ENCODE results near the gene PTGDS.

- TF ChIP-seq REST (IDR thresholded peaks at IDR 0.05; ENCODE audit: borderline replicate concordance) (no peak), REST (CRISPR knock-in tag; IDR thresholded peaks at IDR 0.05; ENCODE audit: low read depth) (no peak), EZH2 (IDR thresholded peaks at IDR 0.05; ENCODE audit: borderline replicate concordance, low read depth, low read length) (no peak), POLR2A (conservative IDR thresholded peaks at IDR 0.05) (no peak), ZNF589 (CRISPR knock-in tag; IDR thresholded peaks at IDR 0.05; ENCODE audit: low read depth) (no peak), ZNF778 (CRISPR knock-in tag; IDR thresholded peaks at IDR 0.05) (no peak), ARHGAP35 (IDR thresholded peaks at IDR 0.05; ENCODE audit: partially characterized antibody) (no peak), MXI1 (IDR thresholded peaks at IDR 0.05; ENCODE audit: low read depth, low read length) (no peak), RAD21 (CRISPR knock-in tag; conservative IDR thresholded peaks at IDR 0.05 in 1 of 2, IDR thresholded peaks at IDR 0.05 in 1 of 2) (no peak), NFYB (IDR thresholded peaks at IDR 0.05; ENCODE audit: extremely low read depth, insufficient read length) (no peak), ZNF23 (CRISPR knock-in tag; IDR thresholded peaks at IDR 0.05) (no peak), SMARCA4 (IDR thresholded peaks at IDR 0.05) (no peak)
- TF ChIP-seq, protein P1, sequence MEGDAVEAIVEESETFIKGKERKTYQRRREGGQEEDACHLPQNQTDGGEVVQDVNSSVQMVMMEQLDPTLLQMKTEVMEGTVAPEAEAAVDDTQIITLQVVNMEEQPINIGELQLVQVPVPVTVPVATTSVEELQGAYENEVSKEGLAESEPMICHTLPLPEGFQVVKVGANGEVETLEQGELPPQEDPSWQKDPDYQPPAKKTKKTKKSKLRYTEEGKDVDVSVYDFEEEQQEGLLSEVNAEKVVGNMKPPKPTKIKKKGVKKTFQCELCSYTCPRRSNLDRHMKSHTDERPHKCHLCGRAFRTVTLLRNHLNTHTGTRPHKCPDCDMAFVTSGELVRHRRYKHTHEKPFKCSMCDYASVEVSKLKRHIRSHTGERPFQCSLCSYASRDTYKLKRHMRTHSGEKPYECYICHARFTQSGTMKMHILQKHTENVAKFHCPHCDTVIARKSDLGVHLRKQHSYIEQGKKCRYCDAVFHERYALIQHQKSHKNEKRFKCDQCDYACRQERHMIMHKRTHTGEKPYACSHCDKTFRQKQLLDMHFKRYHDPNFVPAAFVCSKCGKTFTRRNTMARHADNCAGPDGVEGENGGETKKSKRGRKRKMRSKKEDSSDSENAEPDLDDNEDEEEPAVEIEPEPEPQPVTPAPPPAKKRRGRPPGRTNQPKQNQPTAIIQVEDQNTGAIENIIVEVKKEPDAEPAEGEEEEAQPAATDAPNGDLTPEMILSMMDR (IDR thresholded peaks at IDR 0.05 in 2 of 3, conservative IDR thresholded peaks at IDR 0.05 in 1 of 3; ENCODE audit: insufficient read depth in 2 of 3, low read depth in 1 of 3, low read length in 3 of 3) = no peak
- TF ChIP-seq, protein P2, sequence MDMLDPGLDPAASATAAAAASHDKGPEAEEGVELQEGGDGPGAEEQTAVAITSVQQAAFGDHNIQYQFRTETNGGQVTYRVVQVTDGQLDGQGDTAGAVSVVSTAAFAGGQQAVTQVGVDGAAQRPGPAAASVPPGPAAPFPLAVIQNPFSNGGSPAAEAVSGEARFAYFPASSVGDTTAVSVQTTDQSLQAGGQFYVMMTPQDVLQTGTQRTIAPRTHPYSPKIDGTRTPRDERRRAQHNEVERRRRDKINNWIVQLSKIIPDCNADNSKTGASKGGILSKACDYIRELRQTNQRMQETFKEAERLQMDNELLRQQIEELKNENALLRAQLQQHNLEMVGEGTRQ (CRISPR knock-in tag; IDR thresholded peaks at IDR 0.05) = no peak
Observed at GRCh38 chr9:136979769-136980587, 2.7 kb downstream of the PTGDS start.
